ENCODE results near the gene SCO2. TPM values are rescaled to one million over a fixed set of nuclear protein-coding genes. Genes with fewer than 3 reads are reported as not detected.
A peak's percentile ranks its signal among the peaks of the same experiment; 100 is the strongest.

SCO2 gene
- total and polyA plus RNA-seq, 2 of the 4 experiments (the other 2 are of a cell fraction): 1.3 to 1.9 TPM

- TF ChIP-seq RCOR1 (IDR thresholded peaks at IDR 0.05; ENCODE audit: insufficient replicate concordance, low read length): no peak
- TF ChIP-seq POLR2A (IDR thresholded peaks at IDR 0.05; ENCODE audit: low read depth, low read length): no peak
Measured at GRCh38 chr22:50546326-50547262, 21.2 kb upstream of the SCO2 start (continued).

GRCh38 chr22:50545522-50546325, 20.3 kb upstream of the SCO2 start, which contains the start of gene KLHDC7B:
Gene KLHDC7B (plus strand): TSS chr22:50545899. CDS start chr22:50546244, 345 bp downstream.
- H3K4me2 ChIP-seq (ENCODE audit: low read depth, low read length): no peak within 1 kb of the TSS
- H3K4ac ChIP-seq (ENCODE audit: low read depth, low read length): peak within 1 kb of the TSS; percentile 65; the same call in 1 of the 2 replicates
- no peak within 1 kb of the TSS; the same call in 1 of the 2 replicates for H3K18ac ChIP-seq (ENCODE audit: low read depth, low read length)
- no peak within 1 kb of the TSS for H3K14ac ChIP-seq (replicated peaks; ENCODE audit: low read depth, low read length)
- H3K23ac ChIP-seq (ENCODE audit: low read depth, low read length): peak within 1 kb of the TSS; percentile 37; the same call in 1 of the 2 replicates
- no peak within 1 kb of the TSS for H3K4me3 ChIP-seq (ENCODE audit: insufficient read depth, low read depth, low read length)
- TF ChIP-seq MXI1 (IDR thresholded peaks at IDR 0.05; ENCODE audit: borderline replicate concordance, low read depth, low read length): no peak
- no peak for TF ChIP-seq FOS (IDR thresholded peaks at IDR 0.05; ENCODE audit: low read depth, low read length)
- no peak for TF ChIP-seq RAD21 (IDR thresholded peaks at IDR 0.05; ENCODE audit: low read length)
- TF ChIP-seq RFX5 (IDR thresholded peaks at IDR 0.05; ENCODE audit: low read depth, low read length): no peak
- peak; percentile 10; the same call in 1 of the 2 replicates for TF ChIP-seq CTCF (conservative IDR thresholded peaks at IDR 0.05; ENCODE audit: low read depth, low read length)
- TF ChIP-seq MAZ (IDR thresholded peaks at IDR 0.05; ENCODE audit: borderline replicate concordance, low read depth, low read length): peak; percentile 75; the same call in 1 of the 2 replicates
- TF ChIP-seq CEBPB (IDR thresholded peaks at IDR 0.05; ENCODE audit: low read depth, low read length): peak; percentile 59
- TF ChIP-seq POLR2A (IDR thresholded peaks at IDR 0.05; ENCODE audit: low read depth, low read length): no peak
- intact Hi-C loops (cut with micrococcal nuclease) (no loop called here), dilution Hi-C loops (cut with HindIII; ENCODE audit: low sequenced_read_pairs, unreplicated experiment) (no loop called here), in situ Hi-C loops (cut with MboI; ENCODE audit: low sequenced_read_pairs) (no loop called here)
- no peaks in the 10 kb centered on the region for H3K9me3 ChIP-seq (ENCODE audit: control insufficient read depth, insufficient read depth, low read length)
- 20% methylated on average over 2 of the region's 10 CpGs; no CpG with 5 or more reads in 1 of the 2 experiments for WGBS, 2 experiments (ENCODE audit: extremely low coverage in 2 of 2, insufficient read length in 1 of 2)
- H3K4me1 ChIP-seq (ENCODE audit: control insufficient read depth, insufficient read depth, low read length): peaks cover 2% of the 10 kb centered on the region
- DNase-seq (peak; percentile 35), ATAC-seq (ENCODE audit: low read depth) (peak; percentile 30; the same call in 1 of the 2 replicates)
- peak within 1 kb of the TSS in 1 of 2 experiments; percentile 42; a peak in 1 of 4 replicates for H4K8ac ChIP-seq (ENCODE audit: low read depth in 2 of 2, low read length in 2 of 2)
- no TSS peak for BruUV-seq (replicated peaks)
- no peaks in the 10 kb centered on the region for H4K20me1 ChIP-seq (ENCODE audit: insufficient read depth, low read length)
- no peak within 1 kb of the TSS for H3K56ac ChIP-seq (ENCODE audit: extremely low read depth, insufficient read depth, low read length)
- H4K5ac ChIP-seq (ENCODE audit: low read depth, low read length): no peak within 1 kb of the TSS; the same call in 1 of the 2 replicates
- H3K27ac ChIP-seq (ENCODE audit: insufficient read depth, low read length): no peak within 1 kb of the TSS
- peak within 1 kb of the TSS; percentile 25 for H2AFZ ChIP-seq (replicated peaks; ENCODE audit: low read length, poor library complexity)
- no peaks in the 10 kb centered on the region for H3K36me3 ChIP-seq (ENCODE audit: control insufficient read depth, insufficient read depth, low read length)
- H3K27me3 ChIP-seq (ENCODE audit: control insufficient read depth, insufficient read depth, low read length): peaks cover 57% of the 10 kb centered on the region
- peak within 1 kb of the TSS; percentile 68 for H2AK9ac ChIP-seq (replicated peaks; ENCODE audit: low read depth, low read length, poor library complexity)
- peak within 1 kb of the TSS; percentile 58; the same call in 1 of the 2 replicates for H2AK5ac ChIP-seq (ENCODE audit: low read depth, low read length)
- H3K79me1 ChIP-seq (ENCODE audit: low read depth in 1 of 2, low read length in 2 of 2): no peaks in the 10 kb centered on the region
- H2BK15ac ChIP-seq (ENCODE audit: low read depth, low read length): peak within 1 kb of the TSS; percentile 47; the same call in 1 of the 3 replicates
- peak within 1 kb of the TSS; percentile 45; the same call in 1 of the 2 replicates for H2BK120ac ChIP-seq (ENCODE audit: low read depth, low read length)
- peak within 1 kb of the TSS; percentile 31; the same call in 1 of the 2 replicates for H4K91ac ChIP-seq (ENCODE audit: insufficient read depth, low read depth, low read length)
- H2BK5ac ChIP-seq (ENCODE audit: low read depth, low read length, poor library complexity, severe bottlenecking): no peak within 1 kb of the TSS
- H2BK20ac ChIP-seq (ENCODE audit: low read depth, low read length): 0 out of 2 replicates have a peak within 1 kb of the TSS, but pooled peaks have one; percentile 16
- CTCF ChIA-PET: interaction anchor here (0.6 kb wide), 1 partner anchor 11 kb away, joined by 3 read pairs; no protein-coding TSS in a partner anchor
- POLR2A ChIA-PET (ENCODE audit: unreplicated experiment): no interaction called here
- H3K9ac ChIP-seq (ENCODE audit: low read depth, low read length): no peak within 1 kb of the TSS
- 0 out of 2 replicates have a peak, but pooled peaks cover 2% of the 10 kb centered on the region for H3K9me1 ChIP-seq (ENCODE audit: insufficient read depth, low read length)
